ENCODE measurements around the gene FKTN. TPM values are rescaled to one million over a fixed set of nuclear protein-coding genes. Genes with fewer than 3 reads are reported as not detected.

The FKTN gene
- total and polyA plus RNA-seq, 7 donors, result 1.7 to 9.8 (median 4.8) TPM

GRCh38 chr9:105678163-105678562 is 120.2 kb downstream of the FKTN start:
- TF ChIP-seq, protein P1, sequence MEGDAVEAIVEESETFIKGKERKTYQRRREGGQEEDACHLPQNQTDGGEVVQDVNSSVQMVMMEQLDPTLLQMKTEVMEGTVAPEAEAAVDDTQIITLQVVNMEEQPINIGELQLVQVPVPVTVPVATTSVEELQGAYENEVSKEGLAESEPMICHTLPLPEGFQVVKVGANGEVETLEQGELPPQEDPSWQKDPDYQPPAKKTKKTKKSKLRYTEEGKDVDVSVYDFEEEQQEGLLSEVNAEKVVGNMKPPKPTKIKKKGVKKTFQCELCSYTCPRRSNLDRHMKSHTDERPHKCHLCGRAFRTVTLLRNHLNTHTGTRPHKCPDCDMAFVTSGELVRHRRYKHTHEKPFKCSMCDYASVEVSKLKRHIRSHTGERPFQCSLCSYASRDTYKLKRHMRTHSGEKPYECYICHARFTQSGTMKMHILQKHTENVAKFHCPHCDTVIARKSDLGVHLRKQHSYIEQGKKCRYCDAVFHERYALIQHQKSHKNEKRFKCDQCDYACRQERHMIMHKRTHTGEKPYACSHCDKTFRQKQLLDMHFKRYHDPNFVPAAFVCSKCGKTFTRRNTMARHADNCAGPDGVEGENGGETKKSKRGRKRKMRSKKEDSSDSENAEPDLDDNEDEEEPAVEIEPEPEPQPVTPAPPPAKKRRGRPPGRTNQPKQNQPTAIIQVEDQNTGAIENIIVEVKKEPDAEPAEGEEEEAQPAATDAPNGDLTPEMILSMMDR (IDR thresholded peaks at IDR 0.05), result no peak
- WGBS, 3 donors, result 64 to 72% (median 71%) methylated on average over 1 of the region's 1 CpG
- Histone ChIP-seq H3K9me3 (no peaks in the 10 kb centered on the region), H3K36me3 (ENCODE audit: insufficient read depth in 1 of 2, low read depth in 1 of 2) (no peaks in the 10 kb centered on the region), H3K27me3 (ENCODE audit: insufficient read depth in 3 of 3, low read length in 2 of 3) (no peaks in the 10 kb centered on the region), H3K4me1 (peaks cover 4% of the 10 kb centered on the region), H3K4me3 (no peak overlapping the region), H3K27ac (no peak overlapping the region)
- intact Hi-C loops (cut with DNase I), result no loop called here
- DNase-seq, result no peak
- ATAC-seq, result peak in 2 of 4 donors; percentile 36 to 41

- Histone ChIP-seq H3K27ac (no peak overlapping the region), H3K4me1 (peaks cover 7% of the 10 kb centered on the region), H3K4me3 (no peak overlapping the region), H3K9me3 (no peaks in the 10 kb centered on the region), H3K36me3 (ENCODE audit: insufficient read depth in 1 of 2, low read depth in 1 of 2) (no peaks in the 10 kb centered on the region), H3K27me3 (ENCODE audit: insufficient read depth in 3 of 3, low read length in 2 of 3) (no peaks in the 10 kb centered on the region)
- DNase-seq (no peak), ATAC-seq (no peak)
- intact Hi-C loops (cut with DNase I), result no loop called here
- WGBS, 3 donors, result 69 to 75% (median 71%) methylated on average over 1 of the region's 1 CpG
- TF ChIP-seq, protein P1 (IDR thresholded peaks at IDR 0.05), result no peak
These were observed 120.8 kb downstream of the FKTN start for GRCh38 chr9:105678781-105679180.

- Histone ChIP-seq H3K27me3 (ENCODE audit: insufficient read depth in 3 of 3, low read length in 2 of 3) (no peaks in the 10 kb centered on the region), H3K9me3 (no peaks in the 10 kb centered on the region), H3K27ac (no peak overlapping the region), H3K4me1 (peaks cover 12% of the 10 kb centered on the region), H3K4me3 (no peak overlapping the region), H3K36me3 (ENCODE audit: insufficient read depth in 1 of 2, low read depth in 1 of 2) (no peaks in the 10 kb centered on the region)
- TF ChIP-seq, protein P1 (IDR thresholded peaks at IDR 0.05), result no peak
- DNase-seq (no peak), ATAC-seq (no peak)
- intact Hi-C loops (cut with DNase I), result loop anchor here in 1 of 2 donors (5.0 kb wide), 1 partner anchor 42 kb away; no protein-coding TSS in a partner anchor
- 53 to 76% (median 57%) methylated on average over 8 of the region's 8 CpGs for WGBS, 3 donors
These were observed 121.5 kb downstream of the FKTN start for GRCh38 chr9:105679257-105680022.

DNA sequence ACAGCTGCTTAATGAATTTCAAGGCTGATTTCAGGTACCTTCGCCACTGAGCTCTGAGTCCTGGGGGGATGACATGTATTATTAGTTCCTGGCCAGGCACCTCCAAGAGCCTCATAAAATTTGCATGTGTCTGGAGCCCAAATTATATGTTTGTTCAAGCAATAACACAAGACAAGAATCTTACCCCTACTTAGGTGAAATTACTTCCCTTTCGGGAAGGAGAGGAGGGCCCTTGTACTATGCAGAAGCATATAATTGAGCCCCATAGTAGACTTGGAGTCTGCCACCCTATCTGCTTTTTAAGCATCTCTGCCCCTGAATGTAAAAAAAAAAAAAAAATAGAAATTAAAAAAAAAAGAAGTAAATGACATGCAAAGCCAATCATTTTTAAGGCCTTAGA is 123.4 kb downstream of the FKTN start:
- WGBS, 3 donors, result 90 to 94% (median 94%) methylated on average over 2 of the region's 2 CpGs
- no peaks in the 10 kb centered on the region for H3K9me3 ChIP-seq
- H3K4me3 ChIP-seq, result no peak overlapping the region
- TF ChIP-seq, protein P1 (IDR thresholded peaks at IDR 0.05), result no peak
- H3K4me1 ChIP-seq, result peaks cover 18% of the 10 kb centered on the region
- no peaks in the 10 kb centered on the region for H3K36me3 ChIP-seq (ENCODE audit: insufficient read depth in 1 of 2, low read depth in 1 of 2)
- no peak overlapping the region for H3K27ac ChIP-seq
- no peak for DNase-seq
- intact Hi-C loops (cut with DNase I), result loop anchor here in 1 of 2 donors (5.0 kb wide), 1 partner anchor 44 kb away; no protein-coding TSS in a partner anchor
- ATAC-seq, result no peak
- H3K27me3 ChIP-seq (ENCODE audit: insufficient read depth in 3 of 3, low read length in 2 of 3), result no peaks in the 10 kb centered on the region

Data from psoas muscle (tissue), 8 donors.